IMR-90 (cell line): Measurements from ENCODE around the gene P3R3URF. TPM values are rescaled to one million over a fixed set of nuclear protein-coding genes. Genes with fewer than 3 reads are reported as not detected.
A peak's percentile ranks its signal among the peaks of the same experiment; 100 is the strongest.

Experiments
- ATAC-seq: fragments of 200-7000 bp; cut with Tn5 transposase; 2 replicates; pipeline ENCODE4 v1.9.1; 2020; ENCODE audit warnings: low read depth, mild to moderate bottlenecking, moderate library complexity
- BruUV-seq: library from RNA; stranded (reverse); fragments of 400-500 nt; replicated peaks from 2 replicates; lab custom pipeline; 2021; lab: Mats Ljungman, UMichigan
- CTCF ChIA-PET: fragments of 300-600 bp; formaldehyde crosslinking; extraction: SDS; loops from one replicate; lab custom pipeline; 2021; ENCODE audit warnings: antibody characterized with exemption; lab: Yijun Ruan, JAX
- POLR2A ChIA-PET: fragments of 300-600 bp; sonication (Branson Sonifier 250); formaldehyde crosslinking; loops from one replicate; lab custom pipeline; 2022; ENCODE audit warnings: antibody characterized with exemption; ENCODE audit not compliant: unreplicated experiment; lab: Charles Lee
- DNase-seq: peaks from one replicate; pipeline ENCODE4 v3.0.0; 2013
- H2AFZ ChIP-seq: replicated peaks from 2 replicates; pipeline ENCODE3; 2013; ENCODE audit warnings: low read length, mild to moderate bottlenecking; ENCODE audit not compliant: poor library complexity
- H2AK5ac ChIP-seq: 2 replicates; pipeline ENCODE4 v1.6.1; 2013; ENCODE audit warnings: low read depth, low read length, inconsistent platforms
- H2AK9ac ChIP-seq: replicated peaks from 2 replicates; pipeline ENCODE3; 2013; ENCODE audit warnings: mild to moderate bottlenecking, low read depth, low read length, moderate library complexity; ENCODE audit not compliant: poor library complexity
- H2BK120ac ChIP-seq: 2 replicates; pipeline ENCODE4 v1.6.1; 2013; ENCODE audit warnings: low read depth, low read length, inconsistent platforms
- H2BK15ac ChIP-seq: 3 replicates; pipeline ENCODE4 v1.6.1; 2013; ENCODE audit warnings: low read depth, low read length, inconsistent platforms
- H2BK20ac ChIP-seq: 2 replicates; pipeline ENCODE4 v1.6.1; 2013; ENCODE audit warnings: low read depth, mild to moderate bottlenecking, inconsistent platforms, low read length, moderate library complexity
- H2BK5ac ChIP-seq: 2 replicates; pipeline ENCODE4 v1.6.1; 2013; ENCODE audit warnings: mild to moderate bottlenecking, low read depth, low read length, inconsistent platforms; ENCODE audit not compliant: poor library complexity, severe bottlenecking
- H3K14ac ChIP-seq: replicated peaks from 2 replicates; pipeline ENCODE4 v1.6.1; 2013; ENCODE audit warnings: low read depth, low read length, inconsistent platforms
- H3K18ac ChIP-seq: 2 replicates; pipeline ENCODE4 v1.6.1; 2013; ENCODE audit warnings: low read depth, low read length, control low read depth
- H3K23ac ChIP-seq: 2 replicates; pipeline ENCODE4 v1.6.1; 2013; ENCODE audit warnings: low read depth, low read length, inconsistent platforms
- H3K27ac ChIP-seq: 2 replicates; pipeline ENCODE4 v1.5.1; 2013; ENCODE audit warnings: mild to moderate bottlenecking, control low read depth, low read length; ENCODE audit not compliant: insufficient read depth
- H3K27me3 ChIP-seq: 2 replicates; pipeline ENCODE4 v1.6.1; 2013; ENCODE audit warnings: low read length; ENCODE audit not compliant: control insufficient read depth, insufficient read depth
- H3K36me3 ChIP-seq: 2 replicates; pipeline ENCODE4 v1.6.1; 2013; ENCODE audit warnings: low read length, mixed read lengths; ENCODE audit not compliant: control insufficient read depth, insufficient read depth
- H3K4ac ChIP-seq: 2 replicates; pipeline ENCODE4 v1.6.1; 2013; ENCODE audit warnings: low read depth, low read length, inconsistent platforms
- H3K4me1 ChIP-seq: 2 replicates; pipeline ENCODE4 v1.6.1; 2013; ENCODE audit warnings: low read length, mixed read lengths; ENCODE audit not compliant: control insufficient read depth, insufficient read depth
- H3K4me2 ChIP-seq: 2 replicates; pipeline ENCODE4 v1.6.1; 2013; ENCODE audit warnings: low read depth, mild to moderate bottlenecking, control low read depth, low read length, moderate library complexity
- H3K4me3 ChIP-seq: 2 replicates; pipeline ENCODE4 v1.5.1; 2013; ENCODE audit warnings: low read depth, mild to moderate bottlenecking, control low read depth, low read length, moderate library complexity; ENCODE audit not compliant: insufficient read depth
- H3K56ac ChIP-seq: 2 replicates; pipeline ENCODE4 v1.6.1; 2013; ENCODE audit warnings: low read length, inconsistent platforms; ENCODE audit not compliant: insufficient read depth; ENCODE audit errors: extremely low read depth
- H3K79me1 ChIP-seq, 2 experiments: 2 replicates each; pipeline ENCODE4 v1.6.1; 2013; ENCODE audit warnings: low read length in 2 of 2, inconsistent platforms in 1 of 2, low read depth in 1 of 2
- H3K9ac ChIP-seq: 2 replicates; pipeline ENCODE4 v1.6.1; 2013; ENCODE audit warnings: low read depth, low read length, control low read depth
- H3K9me1 ChIP-seq: 2 replicates; pipeline ENCODE4 v1.6.1; 2013; ENCODE audit warnings: low read length, inconsistent platforms; ENCODE audit not compliant: insufficient read depth
- H3K9me3 ChIP-seq: 2 replicates; pipeline ENCODE4 v1.6.1; 2013; ENCODE audit warnings: low read length; ENCODE audit not compliant: control insufficient read depth, insufficient read depth
- H4K20me1 ChIP-seq: 2 replicates; pipeline ENCODE4 v1.6.1; 2013; ENCODE audit warnings: low read length, inconsistent platforms; ENCODE audit not compliant: insufficient read depth
- H4K5ac ChIP-seq: 2 replicates; pipeline ENCODE4 v1.6.1; 2013; ENCODE audit warnings: mild to moderate bottlenecking, low read depth, low read length, control low read depth
- H4K8ac ChIP-seq, 2 experiments: 2 replicates each; pipeline ENCODE4 v1.6.1; 2013; ENCODE audit warnings: low read depth in 2 of 2, low read length in 2 of 2, control low read depth in 1 of 2, inconsistent platforms in 1 of 2
- H4K91ac ChIP-seq: 2 replicates; pipeline ENCODE4 v1.6.1; 2013; ENCODE audit warnings: low read depth, low read length, inconsistent platforms; ENCODE audit not compliant: insufficient read depth
- BHLHE40 ChIP-seq: fragments of 150-350 bp; IDR thresholded peaks from 2 replicates; pipeline ENCODE4 v1.6.1; 2016; ENCODE audit warnings: mild to moderate bottlenecking, low read depth, low read length
- CEBPB ChIP-seq: IDR thresholded peaks from 2 replicates; pipeline ENCODE4 v1.6.1; 2012; ENCODE audit warnings: low read depth, low read length, improper control_type of control experiment
- CHD1 ChIP-seq: IDR thresholded peaks from 2 replicates; pipeline ENCODE4 v1.6.1; 2012; ENCODE audit warnings: low read depth, low read length, improper control_type of control experiment
- FOS ChIP-seq: fragments of 150-350 bp; IDR thresholded peaks from 2 replicates; pipeline ENCODE4 v1.6.1; 2016; ENCODE audit warnings: low read depth, low read length
- MAFK ChIP-seq: IDR thresholded peaks from 2 replicates; pipeline ENCODE4 v1.6.1; 2012; ENCODE audit warnings: low read depth, low read length, improper control_type of control experiment
- MXI1 ChIP-seq: IDR thresholded peaks from 2 replicates; pipeline ENCODE4 v1.6.1; 2012; ENCODE audit warnings: low read depth, mild to moderate bottlenecking, low read length, moderate library complexity, borderline replicate concordance
- NFE2L2 ChIP-seq: fragments of 150-350 bp; IDR thresholded peaks from 2 replicates; pipeline ENCODE4 v1.6.1; 2016; ENCODE audit warnings: low read depth, mild to moderate bottlenecking, low read length
- POLR2A ChIP-seq: IDR thresholded peaks from 2 replicates; pipeline ENCODE4 v1.6.1; 2012; ENCODE audit warnings: mild to moderate bottlenecking, low read depth, low read length
- RAD21 ChIP-seq: IDR thresholded peaks from 2 replicates; pipeline ENCODE4 v1.6.1; 2012; ENCODE audit warnings: low read length, improper control_type of control experiment
- RCOR1 ChIP-seq: IDR thresholded peaks from 2 replicates; pipeline ENCODE4 v1.6.1; 2012; ENCODE audit warnings: mild to moderate bottlenecking, low read length, improper control_type of control experiment; ENCODE audit not compliant: insufficient replicate concordance
- RFX5 ChIP-seq: IDR thresholded peaks from 2 replicates; pipeline ENCODE4 v1.8.0; 2012; ENCODE audit warnings: low read depth, mild to moderate bottlenecking, low read length, moderate library complexity
- SMC3 ChIP-seq: fragments of 150-350 bp; IDR thresholded peaks from 2 replicates; pipeline ENCODE4 v1.6.1; 2016; ENCODE audit warnings: low read depth, mild to moderate bottlenecking, antibody characterized with exemption, low read length, moderate library complexity
- WGBS, 2 experiments: methylation state at CpG; one replicate each; pipeline versions ENCODE4 v1.1.5 to v1.1.7; 2013; ENCODE audit warnings: missing lambda C conversion rate in 2 of 2; ENCODE audit not compliant: insufficient read length in 1 of 2; ENCODE audit errors: extremely low coverage in 2 of 2; 5-methylcytosine and 5-hydroxymethylcytosine counted together
- dilution Hi-C: fragments of 300-500 bp; cut with HindIII; formaldehyde crosslinking; loops from one replicate; pipeline ENCODE4 v1.14.3; 2018; ENCODE audit warnings: low sequenced_read_pairs; ENCODE audit not compliant: unreplicated experiment
- in situ Hi-C: fragments of 300-500 bp; cut with MboI; formaldehyde crosslinking; loops from 3 replicates; pipeline ENCODE4 v1.14.3; 2019; ENCODE audit warnings: low sequenced_read_pairs, inconsistent platforms, mixed read lengths
- intact Hi-C: fragments of 100-400 bp; cut with micrococcal nuclease; formaldehyde crosslinking; loops from 2 replicates; pipeline ENCODE4 v1.10.0; 2022
- polyA plus RNA-seq, 3 experiments: library from polyadenylated mRNA; depleted of rRNA; stranded (reverse); fragments of >200 nt; gene quantifications; 2 replicates each; pipeline ENCODE4 v1.2.3, GENCODE V29; 2012; ENCODE audit warnings: low replicate concordance in 1 of 3
- total RNA-seq: library from RNA; depleted of rRNA; stranded (reverse); fragments of >200 nt; gene quantifications from 2 replicates; pipeline ENCODE4 v1.2.3, GENCODE V29; 2012
- TF ChIP-seq, protein P1 (sequence below): fragments of 150-350 bp; IDR thresholded peaks from 2 replicates; pipeline ENCODE4 v1.6.1; 2017; ENCODE audit warnings: mild to moderate bottlenecking, antibody characterized with exemption, low read length, low read depth
- TF ChIP-seq, protein P2 (sequence below): conservative IDR thresholded peaks from 2 replicates; pipeline ENCODE4 v1.5.1; 2012; ENCODE audit warnings: mild to moderate bottlenecking, low read depth, low read length, improper control_type of control experiment
- TF ChIP-seq, protein P3 (sequence below): fragments of 150-350 bp; IDR thresholded peaks from 2 replicates; pipeline ENCODE4 v1.6.1; 2016; ENCODE audit warnings: low read depth, mild to moderate bottlenecking, low read length, moderate library complexity, borderline replicate concordance

P3R3URF gene
- total and polyA plus RNA-seq, 2 of the 4 experiments (the other 2 are of a cell fraction): not detected

DNA sequence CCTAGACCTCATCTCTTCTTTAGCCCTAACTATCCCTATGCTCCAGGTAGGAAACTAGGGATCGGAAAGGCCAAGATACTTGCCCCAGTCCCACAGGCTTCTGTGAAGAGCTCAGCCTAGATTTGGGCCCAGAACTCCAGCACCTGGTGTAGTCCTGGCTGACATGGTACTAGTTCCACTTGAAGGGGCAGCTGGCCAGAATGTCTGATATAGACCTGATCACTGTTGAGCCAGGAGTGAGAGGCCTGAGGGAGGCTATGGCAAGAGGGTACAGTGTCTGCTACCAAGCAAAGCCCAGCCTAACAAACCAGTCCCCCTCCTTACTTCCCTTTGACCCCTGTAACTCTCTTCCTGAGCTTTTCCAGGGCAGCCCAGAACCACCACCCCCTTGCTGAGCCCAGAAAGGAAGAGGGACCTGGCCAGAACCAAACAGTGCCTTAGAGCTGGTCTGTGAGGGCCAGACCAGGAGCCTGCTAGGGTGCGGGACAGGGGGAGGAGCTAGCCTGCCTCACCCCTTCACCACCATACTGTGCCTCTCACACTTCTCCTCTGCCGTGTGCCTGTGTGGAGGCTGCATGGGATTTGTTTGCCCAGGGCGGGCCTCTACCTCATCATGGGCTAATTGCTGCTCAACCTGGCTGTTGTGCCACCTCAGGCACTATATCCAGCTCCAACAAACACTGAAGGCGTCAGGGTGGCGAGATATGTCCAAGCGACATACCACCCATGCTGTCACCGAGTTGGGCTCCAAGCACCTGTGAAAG lies 11.0 kb upstream of the P3R3URF start:
- Histone ChIP-seq H4K91ac (no peak overlapping the region), H2BK5ac (no peak overlapping the region), H2BK120ac (no peak overlapping the region), H3K23ac (no peak overlapping the region), H3K18ac (no peak overlapping the region), H4K8ac (no peak overlapping the region), H2AK9ac (no peak overlapping the region), H4K5ac (no peak overlapping the region), H3K27ac (no peak overlapping the region), H3K9ac (no peak overlapping the region), H3K56ac (no peak overlapping the region), H3K27me3 (no peaks in the 10 kb centered on the region), H3K4me1 (peaks cover 19% of the 10 kb centered on the region), H3K36me3 (peaks cover 30% of the 10 kb centered on the region), H3K14ac (no peak overlapping the region), H3K79me1 (peaks cover 0 to 10% of the 10 kb centered on the region in 2 experiments; a peak in 1 of 4 replicates), H2BK20ac (no peak overlapping the region), H3K4me3 (no peak overlapping the region), H3K9me1 (peaks cover 24% of the 10 kb centered on the region), H3K4ac (no peak overlapping the region), H3K9me3 (no peaks in the 10 kb centered on the region), H2AFZ (peak overlapping the region; percentile 17), H3K4me2 (no peak overlapping the region), H4K20me1 (peaks cover 3% of the 10 kb centered on the region; the same call in 1 of the 2 replicates), H2BK15ac (no peak overlapping the region), H2AK5ac (no peak overlapping the region)
- in situ Hi-C loops (no loop called here), dilution Hi-C loops (loop anchor here (25.0 kb wide), 1 partner anchor 150 kb away; no protein-coding TSS in a partner anchor), intact Hi-C loops (no loop called here)
- ATAC-seq (no peak), DNase-seq (no peak)
- POLR2A ChIA-PET: no interaction called here
- BruUV-seq: no TSS peak
- no CpG with 5 or more reads among the region's 8 CpGs for WGBS, 2 experiments
- CTCF ChIA-PET: no interaction called here
- TF ChIP-seq MXI1 (no peak), POLR2A (no peak), BHLHE40 (no peak), RCOR1 (no peak), FOS (no peak), RFX5 (no peak), CHD1 (no peak), RAD21 (no peak), MAFK (no peak), CEBPB (no peak), SMC3 (no peak), NFE2L2 (no peak)
- TF ChIP-seq, protein P1, sequence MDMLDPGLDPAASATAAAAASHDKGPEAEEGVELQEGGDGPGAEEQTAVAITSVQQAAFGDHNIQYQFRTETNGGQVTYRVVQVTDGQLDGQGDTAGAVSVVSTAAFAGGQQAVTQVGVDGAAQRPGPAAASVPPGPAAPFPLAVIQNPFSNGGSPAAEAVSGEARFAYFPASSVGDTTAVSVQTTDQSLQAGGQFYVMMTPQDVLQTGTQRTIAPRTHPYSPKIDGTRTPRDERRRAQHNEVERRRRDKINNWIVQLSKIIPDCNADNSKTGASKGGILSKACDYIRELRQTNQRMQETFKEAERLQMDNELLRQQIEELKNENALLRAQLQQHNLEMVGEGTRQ: no peak
- TF ChIP-seq, protein P2, sequence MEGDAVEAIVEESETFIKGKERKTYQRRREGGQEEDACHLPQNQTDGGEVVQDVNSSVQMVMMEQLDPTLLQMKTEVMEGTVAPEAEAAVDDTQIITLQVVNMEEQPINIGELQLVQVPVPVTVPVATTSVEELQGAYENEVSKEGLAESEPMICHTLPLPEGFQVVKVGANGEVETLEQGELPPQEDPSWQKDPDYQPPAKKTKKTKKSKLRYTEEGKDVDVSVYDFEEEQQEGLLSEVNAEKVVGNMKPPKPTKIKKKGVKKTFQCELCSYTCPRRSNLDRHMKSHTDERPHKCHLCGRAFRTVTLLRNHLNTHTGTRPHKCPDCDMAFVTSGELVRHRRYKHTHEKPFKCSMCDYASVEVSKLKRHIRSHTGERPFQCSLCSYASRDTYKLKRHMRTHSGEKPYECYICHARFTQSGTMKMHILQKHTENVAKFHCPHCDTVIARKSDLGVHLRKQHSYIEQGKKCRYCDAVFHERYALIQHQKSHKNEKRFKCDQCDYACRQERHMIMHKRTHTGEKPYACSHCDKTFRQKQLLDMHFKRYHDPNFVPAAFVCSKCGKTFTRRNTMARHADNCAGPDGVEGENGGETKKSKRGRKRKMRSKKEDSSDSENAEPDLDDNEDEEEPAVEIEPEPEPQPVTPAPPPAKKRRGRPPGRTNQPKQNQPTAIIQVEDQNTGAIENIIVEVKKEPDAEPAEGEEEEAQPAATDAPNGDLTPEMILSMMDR: no peak
- TF ChIP-seq, protein P3, sequence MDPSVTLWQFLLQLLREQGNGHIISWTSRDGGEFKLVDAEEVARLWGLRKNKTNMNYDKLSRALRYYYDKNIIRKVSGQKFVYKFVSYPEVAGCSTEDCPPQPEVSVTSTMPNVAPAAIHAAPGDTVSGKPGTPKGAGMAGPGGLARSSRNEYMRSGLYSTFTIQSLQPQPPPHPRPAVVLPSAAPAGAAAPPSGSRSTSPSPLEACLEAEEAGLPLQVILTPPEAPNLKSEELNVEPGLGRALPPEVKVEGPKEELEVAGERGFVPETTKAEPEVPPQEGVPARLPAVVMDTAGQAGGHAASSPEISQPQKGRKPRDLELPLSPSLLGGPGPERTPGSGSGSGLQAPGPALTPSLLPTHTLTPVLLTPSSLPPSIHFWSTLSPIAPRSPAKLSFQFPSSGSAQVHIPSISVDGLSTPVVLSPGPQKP: no peak
